ENCODE results near the gene TRIB2. TPM values are rescaled to one million over a fixed set of nuclear protein-coding genes. Genes with fewer than 3 reads are reported as not detected.

TRIB2 gene
- total and polyA plus RNA-seq, 2 of the 4 experiments (the other 2 are of a cell fraction), result 12.0 to 12.7 TPM

- no peaks in the 10 kb centered on the region for H3K9me3 ChIP-seq (ENCODE audit: control insufficient read depth, insufficient read depth, low read length)
- H3K4ac ChIP-seq (ENCODE audit: low read depth, low read length), result no peak overlapping the region
- no peak overlapping the region for H3K56ac ChIP-seq (ENCODE audit: extremely low read depth, insufficient read depth, low read length)
- H3K9ac ChIP-seq (ENCODE audit: low read depth, low read length), result no peak overlapping the region
- H4K20me1 ChIP-seq (ENCODE audit: insufficient read depth, low read length), result peaks cover 37% of the 10 kb centered on the region
- H3K27ac ChIP-seq (ENCODE audit: insufficient read depth, low read length), result no peak overlapping the region
- H3K79me1 ChIP-seq (ENCODE audit: low read depth in 1 of 2, low read length in 2 of 2), result peaks cover 28 to 64% of the 10 kb centered on the region in 2 experiments
- H2AK9ac ChIP-seq (replicated peaks; ENCODE audit: low read depth, low read length, poor library complexity), result no peak overlapping the region
- H3K9me1 ChIP-seq (ENCODE audit: insufficient read depth, low read length), result peaks cover 22% of the 10 kb centered on the region
- no TSS peak for BruUV-seq (replicated peaks)
- no peak overlapping the region for H2BK120ac ChIP-seq (ENCODE audit: low read depth, low read length)
- no peak overlapping the region for H4K91ac ChIP-seq (ENCODE audit: insufficient read depth, low read depth, low read length)
- H2BK20ac ChIP-seq (ENCODE audit: low read depth, low read length), result no peak overlapping the region
- H3K14ac ChIP-seq (replicated peaks; ENCODE audit: low read depth, low read length), result no peak overlapping the region
- H3K27me3 ChIP-seq (ENCODE audit: control insufficient read depth, insufficient read depth, low read length), result no peaks in the 10 kb centered on the region
- no peak overlapping the region for H2BK5ac ChIP-seq (ENCODE audit: low read depth, low read length, poor library complexity, severe bottlenecking)
- peaks cover 71% of the 10 kb centered on the region for H3K36me3 ChIP-seq (ENCODE audit: control insufficient read depth, insufficient read depth, low read length)
- POLR2A ChIA-PET (ENCODE audit: unreplicated experiment), result no interaction called here
- no peak overlapping the region for H4K8ac ChIP-seq (ENCODE audit: low read depth in 2 of 2, low read length in 2 of 2)
- H3K23ac ChIP-seq (ENCODE audit: low read depth, low read length), result no peak overlapping the region
- no peak for DNase-seq
- no peak overlapping the region for H2AK5ac ChIP-seq (ENCODE audit: low read depth, low read length)
- H3K4me3 ChIP-seq (ENCODE audit: insufficient read depth, low read depth, low read length), result no peak overlapping the region
- H3K4me2 ChIP-seq (ENCODE audit: low read depth, low read length), result no peak overlapping the region
- ATAC-seq (ENCODE audit: low read depth), result no peak
- no peak overlapping the region for H4K5ac ChIP-seq (ENCODE audit: low read depth, low read length)
- H3K4me1 ChIP-seq (ENCODE audit: control insufficient read depth, insufficient read depth, low read length), result no peaks in the 10 kb centered on the region
- H3K18ac ChIP-seq (ENCODE audit: low read depth, low read length), result no peak overlapping the region
- WGBS, 2 experiments (ENCODE audit: extremely low coverage in 2 of 2, insufficient read length in 1 of 2), result no CpG with 5 or more reads among the region's 9 CpGs
- TF ChIP-seq RCOR1 (IDR thresholded peaks at IDR 0.05; ENCODE audit: insufficient replicate concordance, low read length), result no peak
- TF ChIP-seq RAD21 (IDR thresholded peaks at IDR 0.05; ENCODE audit: low read length), result no peak
- TF ChIP-seq MAFK (IDR thresholded peaks at IDR 0.05; ENCODE audit: low read depth, low read length), result no peak
- TF ChIP-seq BHLHE40 (IDR thresholded peaks at IDR 0.05; ENCODE audit: low read depth, low read length), result no peak
- TF ChIP-seq CEBPB (IDR thresholded peaks at IDR 0.05; ENCODE audit: low read depth, low read length), result no peak
- TF ChIP-seq, protein P1, sequence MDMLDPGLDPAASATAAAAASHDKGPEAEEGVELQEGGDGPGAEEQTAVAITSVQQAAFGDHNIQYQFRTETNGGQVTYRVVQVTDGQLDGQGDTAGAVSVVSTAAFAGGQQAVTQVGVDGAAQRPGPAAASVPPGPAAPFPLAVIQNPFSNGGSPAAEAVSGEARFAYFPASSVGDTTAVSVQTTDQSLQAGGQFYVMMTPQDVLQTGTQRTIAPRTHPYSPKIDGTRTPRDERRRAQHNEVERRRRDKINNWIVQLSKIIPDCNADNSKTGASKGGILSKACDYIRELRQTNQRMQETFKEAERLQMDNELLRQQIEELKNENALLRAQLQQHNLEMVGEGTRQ (IDR thresholded peaks at IDR 0.05; ENCODE audit: low read depth, low read length), result no peak
- TF ChIP-seq, protein P2, sequence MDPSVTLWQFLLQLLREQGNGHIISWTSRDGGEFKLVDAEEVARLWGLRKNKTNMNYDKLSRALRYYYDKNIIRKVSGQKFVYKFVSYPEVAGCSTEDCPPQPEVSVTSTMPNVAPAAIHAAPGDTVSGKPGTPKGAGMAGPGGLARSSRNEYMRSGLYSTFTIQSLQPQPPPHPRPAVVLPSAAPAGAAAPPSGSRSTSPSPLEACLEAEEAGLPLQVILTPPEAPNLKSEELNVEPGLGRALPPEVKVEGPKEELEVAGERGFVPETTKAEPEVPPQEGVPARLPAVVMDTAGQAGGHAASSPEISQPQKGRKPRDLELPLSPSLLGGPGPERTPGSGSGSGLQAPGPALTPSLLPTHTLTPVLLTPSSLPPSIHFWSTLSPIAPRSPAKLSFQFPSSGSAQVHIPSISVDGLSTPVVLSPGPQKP (IDR thresholded peaks at IDR 0.05; ENCODE audit: borderline replicate concordance, low read depth, low read length), result no peak
- in situ Hi-C loops (cut with MboI; ENCODE audit: low sequenced_read_pairs) (loop anchor here (10.0 kb wide), 1 partner anchor 188 kb away; no protein-coding TSS in a partner anchor), intact Hi-C loops (cut with micrococcal nuclease) (no loop called here), dilution Hi-C loops (cut with HindIII; ENCODE audit: low sequenced_read_pairs, unreplicated experiment) (no loop called here)
- H2AFZ ChIP-seq (replicated peaks; ENCODE audit: low read length, poor library complexity), result no peak overlapping the region
- CTCF ChIA-PET, result interaction anchor here (1.0 kb wide), 1 partner anchor 22 kb away, joined by 3 read pairs; no protein-coding TSS in a partner anchor
- no peak overlapping the region for H2BK15ac ChIP-seq (ENCODE audit: low read depth, low read length)
These were observed 20.6 kb downstream of the TRIB2 start for GRCh38 chr2:12737297-12737696.
